ENCODE measurements around the gene AKT3.
"Not testable (repeated sequence)": the region's sequence is repeated elsewhere in the genome, so short reads cannot be mapped to it uniquely, and the experiment has no call there.

Gene AKT3

GRCh38 chr1:243680860-243681259 is 169.2 kb downstream of the AKT3 start:
- no peak for DNase-seq

GRCh38 chr1:243672539-243673074 is 177.4 kb downstream of the AKT3 start:
- DNase-seq, result no peak

GRCh38 chr1:243667591-243667990 is 182.5 kb downstream of the AKT3 start:
- DNase-seq, result no peak

- DNase-seq, result no peak
Observed at GRCh38 chr1:243667133-243667532, 182.9 kb downstream of the AKT3 start.

- no peak for DNase-seq
Observed at GRCh38 chr1:243663651-243664050, 186.4 kb downstream of the AKT3 start.

GRCh38 chr1:243662169-243662568 is 187.9 kb downstream of the AKT3 start:
- not testable (repeated sequence) for DNase-seq

GRCh38 chr1:243658594-243659105 is 191.4 kb downstream of the AKT3 start:
- DNase-seq, result no peak

GRCh38 chr1:243657793-243658192 is 192.2 kb downstream of the AKT3 start:
- DNase-seq, result no peak

- not testable (repeated sequence) for DNase-seq
Observed at GRCh38 chr1:243649530-243649929, 200.5 kb downstream of the AKT3 start.

- DNase-seq, result no peak
Observed at GRCh38 chr1:243646841-243647240, 203.2 kb downstream of the AKT3 start.

GRCh38 chr1:243645281-243645680 is 204.8 kb downstream of the AKT3 start:
- no peak for DNase-seq

- DNase-seq, result no peak
Observed at GRCh38 chr1:243642936-243643335, 207.1 kb downstream of the AKT3 start.

- no peak for DNase-seq
Observed at GRCh38 chr1:243639027-243639658, 210.9 kb downstream of the AKT3 start.

GRCh38 chr1:243638186-243638585 is 211.9 kb downstream of the AKT3 start:
- no peak for DNase-seq

- no peak for DNase-seq
Observed at GRCh38 chr1:243628476-243628907, 221.6 kb downstream of the AKT3 start.

- DNase-seq, result no peak
Observed at GRCh38 chr1:243623841-243624240, 226.2 kb downstream of the AKT3 start.

- no peak for DNase-seq
Observed at GRCh38 chr1:243621973-243622372, 228.1 kb downstream of the AKT3 start.

GRCh38 chr1:243620096-243620495 is 229.9 kb downstream of the AKT3 start:
- no peak for DNase-seq

- no peak for DNase-seq
Observed at GRCh38 chr1:243609698-243610097, 240.3 kb downstream of the AKT3 start.

GRCh38 chr1:243605604-243606003 is 244.4 kb downstream of the AKT3 start:
- no peak for DNase-seq

GRCh38 chr1:243601720-243602119 is 248.3 kb downstream of the AKT3 start:
- no peak for DNase-seq

- peak; percentile 43 for DNase-seq
Observed at GRCh38 chr1:243598433-243598832, 251.6 kb downstream of the AKT3 start.

- no peak for DNase-seq
Observed at GRCh38 chr1:243597383-243597782, 252.7 kb downstream of the AKT3 start.

GRCh38 chr1:243596431-243597062 is 253.5 kb downstream of the AKT3 start:
- peak; percentile 54 for DNase-seq

Data from CD4-positive, alpha-beta T cell treated with Interleukin-10 for 1 hour (primary cell).